ENCODE results near the gene C3orf33. TPM values are rescaled to one million over a fixed set of nuclear protein-coding genes. Genes with fewer than 3 reads are reported as not detected.

The C3orf33 gene
- total and polyA plus RNA-seq, 2 of the 8 experiments (the other 6 are each of a cell fraction or from before 2014, with no cell fraction given), result 3.4 to 4.5 TPM

GRCh38 chr3:155815030-155815545 is 9.0 kb upstream of the C3orf33 start:
- DNase-seq (ENCODE audit: low read depth in 1 of 2, low spot score in 2 of 2), result no peak
- no peak overlapping the region for H4K91ac ChIP-seq (replicated peaks; ENCODE audit: insufficient read length, low read length)
- H2BK20ac ChIP-seq (ENCODE audit: low read length), result no peak overlapping the region
- no peaks in the 10 kb centered on the region for H3K79me1 ChIP-seq (ENCODE audit: low read depth, low read length)
- H3K79me2 ChIP-seq (ENCODE audit: control insufficient read depth in 1 of 2, insufficient read depth in 2 of 2, low read length in 2 of 2), result no peaks in the 10 kb centered on the region
- CTCF ChIA-PET (ENCODE audit: partially characterized antibody), result interaction anchor here (0.6 to 1.7 kb wide), 7 partner anchors 9 to 63 kb away, joined by 3 to 14 read pairs (median 3); partner anchors contain the start of gene C3orf33
- H4K5ac ChIP-seq (ENCODE audit: insufficient read length, low read depth, low read length), result no peak overlapping the region
- H4K8ac ChIP-seq (ENCODE audit: extremely low read depth, insufficient read depth, low read length), result no peak overlapping the region
- FAIRE-seq, result no peak
- no peak overlapping the region for H2BK5ac ChIP-seq (ENCODE audit: low read depth, low read length)
- no peak overlapping the region for H3K4me3 ChIP-seq (ENCODE audit: extremely low read depth in 1 of 4, insufficient read depth in 2 of 4, low read depth in 3 of 4, low read length in 4 of 4)
- H3K14ac ChIP-seq (ENCODE audit: insufficient read length), result no peak overlapping the region
- H3K27me3 ChIP-seq (replicated peaks in 1 of 4; ENCODE audit: control insufficient read depth in 3 of 4, extremely low read depth in 1 of 4, insufficient read depth in 3 of 4, low read length in 3 of 4), result no peaks in the 10 kb centered on the region
- no peak overlapping the region for H2BK120ac ChIP-seq (replicated peaks; ENCODE audit: low read depth, low read length)
- H2AFZ ChIP-seq (ENCODE audit: low read length), result no peak overlapping the region
- no peak overlapping the region for H2BK15ac ChIP-seq (ENCODE audit: low read length)
- H2BK12ac ChIP-seq (ENCODE audit: low read depth, low read length), result no peak overlapping the region
- no peaks in the 10 kb centered on the region for H3K36me3 ChIP-seq (ENCODE audit: control insufficient read depth in 2 of 4, insufficient read depth in 4 of 4, low read length in 3 of 4)
- no peak overlapping the region for H3K18ac ChIP-seq (ENCODE audit: extremely low read depth, low read length)
- H4K20me1 ChIP-seq (replicated peaks in 1 of 2; ENCODE audit: control insufficient read depth in 1 of 2, insufficient read depth in 2 of 2, low read length in 2 of 2), result no peaks in the 10 kb centered on the region
- POLR2A ChIA-PET (ENCODE audit: partially characterized antibody), result interaction anchor here (1.2 kb wide), 1 partner anchor 39 kb away, joined by 3 read pairs; the partner anchor contains the start of gene SLC33A1
- no peaks in the 10 kb centered on the region for H3K9me3 ChIP-seq (ENCODE audit: insufficient read depth in 2 of 2, low read depth in 1 of 2, low read length in 1 of 2)
- no peak overlapping the region for H3K23ac ChIP-seq (ENCODE audit: insufficient read length)
- no peak for TF ChIP-seq GABPA (IDR thresholded peaks at IDR 0.05; ENCODE audit: borderline replicate concordance, insufficient read depth, low read length)
- no peak for TF ChIP-seq SAP30 (IDR thresholded peaks at IDR 0.05; ENCODE audit: insufficient read depth, insufficient replicate concordance, low read length)
- TF ChIP-seq, protein P1, sequence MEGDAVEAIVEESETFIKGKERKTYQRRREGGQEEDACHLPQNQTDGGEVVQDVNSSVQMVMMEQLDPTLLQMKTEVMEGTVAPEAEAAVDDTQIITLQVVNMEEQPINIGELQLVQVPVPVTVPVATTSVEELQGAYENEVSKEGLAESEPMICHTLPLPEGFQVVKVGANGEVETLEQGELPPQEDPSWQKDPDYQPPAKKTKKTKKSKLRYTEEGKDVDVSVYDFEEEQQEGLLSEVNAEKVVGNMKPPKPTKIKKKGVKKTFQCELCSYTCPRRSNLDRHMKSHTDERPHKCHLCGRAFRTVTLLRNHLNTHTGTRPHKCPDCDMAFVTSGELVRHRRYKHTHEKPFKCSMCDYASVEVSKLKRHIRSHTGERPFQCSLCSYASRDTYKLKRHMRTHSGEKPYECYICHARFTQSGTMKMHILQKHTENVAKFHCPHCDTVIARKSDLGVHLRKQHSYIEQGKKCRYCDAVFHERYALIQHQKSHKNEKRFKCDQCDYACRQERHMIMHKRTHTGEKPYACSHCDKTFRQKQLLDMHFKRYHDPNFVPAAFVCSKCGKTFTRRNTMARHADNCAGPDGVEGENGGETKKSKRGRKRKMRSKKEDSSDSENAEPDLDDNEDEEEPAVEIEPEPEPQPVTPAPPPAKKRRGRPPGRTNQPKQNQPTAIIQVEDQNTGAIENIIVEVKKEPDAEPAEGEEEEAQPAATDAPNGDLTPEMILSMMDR (IDR thresholded peaks at IDR 0.05; ENCODE audit: control extremely low read depth in 1 of 3, insufficient read depth in 1 of 3, low read depth in 1 of 3, low read length in 3 of 3), result peak in 1 of 3 experiments; percentile 2; a peak in 1 of 4 replicates
- no peak overlapping the region for H3K9ac ChIP-seq (replicated peaks in 1 of 4; ENCODE audit: extremely low read depth in 1 of 4, low read depth in 3 of 4, low read length in 3 of 4)
- H2AK5ac ChIP-seq (ENCODE audit: low read depth, low read length), result no peak overlapping the region
- no peaks in the 10 kb centered on the region for H3K4me1 ChIP-seq (replicated peaks in 1 of 4; ENCODE audit: control insufficient read depth in 3 of 4, insufficient read depth in 4 of 4, low read length in 3 of 4)
- no peaks in the 10 kb centered on the region for H3K23me2 ChIP-seq (ENCODE audit: low read depth, low read length)
- no peak overlapping the region for H3K56ac ChIP-seq (replicated peaks; ENCODE audit: insufficient read length, low read depth, low read length)
- no peak overlapping the region for H3K27ac ChIP-seq (ENCODE audit: low read depth, low read length)
- no peak overlapping the region for H3K4me2 ChIP-seq (ENCODE audit: insufficient read depth in 1 of 2, low read depth in 2 of 2, low read length in 2 of 2)
- no peak overlapping the region for H3K4ac ChIP-seq (replicated peaks; ENCODE audit: insufficient read length, low read depth, low read length)

All from H1 (cell line).